ENCODE data around the gene CNOT6.

Gene CNOT6

GRCh38 chr5:180620014-180620413 lies 125.8 kb downstream of the CNOT6 start:
- no peak for DNase-seq (ENCODE audit: low read depth in 2 of 2)

GRCh38 chr5:180621311-180621710 lies 127.1 kb downstream of the CNOT6 start:
- no peak for DNase-seq (ENCODE audit: low read depth in 2 of 2)

GRCh38 chr5:180622910-180623309 lies 128.7 kb downstream of the CNOT6 start:
- DNase-seq (ENCODE audit: low read depth in 2 of 2) = no peak

- no peak for DNase-seq (ENCODE audit: low read depth in 2 of 2)
Measured at GRCh38 chr5:180623411-180623834, 129.2 kb downstream of the CNOT6 start.

DNA sequence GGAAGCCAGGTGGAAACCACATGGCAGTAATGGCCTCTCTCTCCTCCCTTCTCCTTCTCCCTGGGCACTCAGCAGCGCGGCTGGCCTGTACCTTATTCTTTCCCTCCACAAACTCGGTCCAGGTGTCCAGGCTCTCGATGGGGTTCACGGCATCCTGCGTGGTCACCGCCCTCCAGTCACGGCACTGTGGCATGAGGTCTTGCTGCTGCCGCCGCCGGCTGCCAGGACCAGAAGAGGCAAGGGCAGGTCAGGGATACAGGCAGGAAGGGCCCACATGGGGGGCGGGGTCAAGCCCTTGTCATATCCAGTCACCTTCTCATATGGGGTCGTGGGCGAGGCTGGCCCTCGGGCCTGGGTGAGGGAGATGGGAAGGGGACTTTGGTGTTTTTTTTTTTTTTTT lies 129.7 kb downstream of the CNOT6 start:
- DNase-seq (ENCODE audit: low read depth in 2 of 2) = no peak

DNA sequence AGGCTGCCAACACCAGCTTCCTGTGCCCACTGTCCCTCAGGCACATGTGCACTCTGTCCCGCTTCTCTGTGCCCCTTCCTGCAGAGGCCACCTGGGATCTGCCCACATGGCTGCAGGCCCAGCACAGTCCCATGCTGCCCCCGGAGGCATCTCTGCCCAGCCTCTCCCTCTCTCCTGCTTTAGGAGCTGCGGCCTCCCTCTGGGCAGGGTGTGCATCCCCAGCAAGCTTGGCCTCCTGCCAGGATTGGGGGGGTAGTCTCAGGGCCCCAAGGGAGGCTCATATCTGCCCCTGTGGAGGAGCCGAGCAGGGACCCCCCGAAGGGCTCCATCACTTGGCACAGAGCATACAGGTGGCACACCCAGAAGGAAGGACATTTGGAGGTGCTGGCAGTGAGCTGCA lies 130.4 kb downstream of the CNOT6 start:
- DNase-seq (ENCODE audit: low read depth in 2 of 2) = no peak

DNA sequence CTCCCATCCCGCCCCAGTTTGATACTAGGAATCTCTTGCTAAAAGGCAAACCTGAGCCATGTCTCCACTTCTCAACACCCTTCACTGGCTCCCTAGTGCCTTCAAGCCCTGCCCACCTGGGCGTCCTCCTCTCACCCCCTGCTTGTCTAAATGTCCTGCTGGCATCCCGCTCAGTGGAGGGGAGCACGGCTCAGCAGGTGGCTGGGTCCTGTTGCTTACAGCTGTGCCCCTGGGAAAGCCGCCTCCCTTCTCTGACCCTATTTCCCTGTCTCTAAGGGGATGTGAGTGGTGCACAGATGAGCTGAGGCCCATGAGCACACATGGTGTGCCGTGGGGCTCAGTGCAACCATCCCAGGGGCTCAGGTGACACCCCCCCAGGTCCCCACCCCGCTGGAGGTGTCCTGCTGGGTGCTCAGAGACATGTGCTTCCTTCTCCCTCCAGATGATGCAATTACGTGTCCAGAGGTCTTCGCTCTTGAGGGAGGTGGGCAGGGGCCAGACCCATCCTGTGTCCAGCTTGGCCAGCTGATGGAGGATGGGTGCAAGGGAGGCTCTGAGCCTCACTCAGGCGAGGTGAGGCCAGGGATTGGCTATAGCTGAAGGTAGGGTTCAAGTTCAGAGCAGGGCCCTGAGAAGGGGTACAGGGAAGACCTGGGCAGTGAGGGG lies 131.1 kb downstream of the CNOT6 start:
- no peak for DNase-seq (ENCODE audit: low read depth in 2 of 2)

DNA sequence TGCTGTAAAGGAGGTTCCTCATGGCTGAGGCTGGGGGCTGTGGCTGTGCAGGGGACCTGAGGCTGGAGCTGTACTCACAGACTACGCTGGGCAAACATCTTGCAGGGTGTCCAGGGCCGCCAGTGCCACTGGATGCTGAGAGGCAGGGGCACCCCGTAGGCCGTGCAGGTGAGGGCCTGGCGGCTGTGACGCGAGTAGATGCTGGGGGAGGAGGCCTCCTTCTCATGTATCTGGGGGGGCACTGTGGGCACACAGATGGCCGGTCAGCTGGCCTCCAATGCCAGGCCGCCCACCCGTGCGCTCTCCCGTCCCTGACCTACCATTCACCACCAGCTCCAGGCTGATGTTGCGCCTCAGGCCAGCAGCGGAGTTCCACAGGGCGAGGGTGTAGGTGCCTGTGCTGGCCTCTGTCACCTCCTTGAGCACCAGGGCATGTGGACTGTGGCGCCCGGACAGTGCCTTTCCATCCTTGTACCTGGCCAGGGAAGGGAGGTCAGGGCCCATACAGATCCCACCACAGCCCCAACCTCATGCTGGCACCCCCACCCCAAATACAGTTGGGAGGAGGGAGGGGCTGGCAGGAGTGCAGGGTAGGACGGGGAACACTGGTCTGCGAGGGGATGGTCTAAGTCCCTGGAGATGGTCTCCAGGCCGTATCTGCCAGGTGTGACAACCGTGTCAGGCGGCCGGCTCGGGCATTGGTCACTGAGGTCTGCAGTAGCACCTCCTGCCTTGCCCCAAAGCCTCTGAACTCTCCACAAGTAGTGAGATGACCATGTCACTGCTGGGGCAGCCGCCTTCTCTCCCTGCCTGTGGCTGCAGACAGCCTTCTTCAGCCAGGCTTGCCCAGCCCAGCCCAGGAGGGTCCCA lies 131.8 kb downstream of the CNOT6 start:
- no peak for DNase-seq (ENCODE audit: low read depth in 2 of 2)

DNA sequence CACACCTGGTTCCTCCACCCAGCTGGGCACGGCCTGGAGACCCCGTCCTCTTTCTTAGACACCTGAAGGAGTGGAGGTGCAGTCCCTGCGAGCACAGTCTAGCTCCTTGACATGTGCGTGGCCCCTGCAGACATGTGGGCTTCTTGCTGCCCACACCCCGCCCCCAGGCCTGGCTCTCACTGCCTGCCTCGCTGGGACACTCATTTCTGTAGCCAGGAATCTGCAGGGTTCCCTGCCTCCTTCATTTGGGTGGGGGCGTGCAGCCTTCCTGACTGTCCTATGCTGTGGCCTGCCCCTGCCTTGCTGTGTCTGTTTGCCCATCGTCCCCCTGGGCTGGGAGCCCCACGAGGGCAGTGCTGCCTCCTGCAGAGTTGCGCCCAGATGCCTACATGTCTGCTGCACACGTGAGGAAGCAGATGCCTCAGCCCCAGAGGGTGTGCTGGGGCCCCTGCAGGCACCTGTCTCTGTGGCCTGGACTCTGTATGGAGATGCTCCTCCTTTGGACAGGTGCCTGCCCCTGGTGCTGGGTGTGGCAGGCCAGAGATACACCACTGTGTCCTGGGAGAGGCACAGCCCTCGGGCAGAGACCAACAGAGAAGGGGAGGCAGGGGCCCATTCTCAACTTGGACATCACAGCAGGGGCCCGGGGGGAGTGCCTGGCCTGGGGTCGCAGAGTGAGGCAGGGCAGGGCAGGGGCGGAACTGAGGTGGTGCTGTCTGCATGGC lies 132.6 kb downstream of the CNOT6 start:
- no peak for DNase-seq (ENCODE audit: low read depth in 2 of 2)

DNA sequence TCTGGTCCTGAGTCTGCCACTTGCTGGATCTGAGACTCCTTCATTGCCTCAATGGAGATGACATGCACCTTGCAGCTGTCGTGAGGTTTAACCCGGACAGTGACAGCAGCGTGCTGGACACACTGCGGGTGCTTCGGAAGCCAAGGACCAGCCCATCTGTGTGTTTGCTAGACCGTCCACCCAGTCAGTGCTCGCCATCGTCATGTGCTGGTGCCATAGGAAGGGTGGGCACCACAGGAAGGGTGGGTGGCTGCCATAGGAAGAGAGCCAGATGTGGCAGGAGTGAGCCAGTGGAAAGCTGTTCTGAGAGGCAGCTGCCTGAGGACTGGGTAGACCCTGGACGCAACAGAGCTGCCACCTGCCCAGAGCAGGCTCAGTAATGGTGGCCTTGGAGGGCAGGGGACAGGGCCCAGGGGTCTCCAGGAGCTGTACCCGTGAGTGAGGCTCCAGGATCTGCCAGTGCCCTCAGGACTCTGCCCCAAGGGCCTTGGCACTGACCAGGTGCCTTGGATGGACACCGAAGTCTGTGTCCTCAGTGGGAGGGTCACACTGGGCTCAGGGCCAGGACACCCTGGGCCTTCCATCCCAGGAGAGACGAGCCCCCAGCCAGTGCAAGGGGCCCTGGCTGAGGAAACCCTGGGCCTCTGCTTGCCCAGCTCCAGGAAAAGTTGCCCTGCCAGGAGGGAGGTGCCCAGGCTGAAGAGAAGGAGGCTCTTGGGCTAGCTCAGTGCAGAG lies 133.4 kb downstream of the CNOT6 start:
- DNase-seq (ENCODE audit: low read depth in 2 of 2) = no peak
